Esophagus muscularis mucosa (tissue), 4 donors: ENCODE data around the gene VEZF1. TPM values are rescaled to one million over a fixed set of nuclear protein-coding genes. Genes with fewer than 3 reads are reported as not detected.

Experiments used
- DNase-seq: peaks from one replicate; pipeline ENCODE4 v3.0.0-alpha.2; 2017; ENCODE audit errors: extremely low spot score
- H3K27ac ChIP-seq, 4 donors: fragments of 200-600 bp; sonication (generic); replicated peaks in 1 of 4; 1 replicate in 3 of 4; 2 replicates in 1 of 4; pipeline ENCODE4 v1.5.1; 2016 to 2019; ENCODE audit warnings: mild to moderate bottlenecking in 1 of 4
- H3K27me3 ChIP-seq, 4 donors: fragments of 200-600 bp; sonication (generic); one replicate each; pipeline versions ENCODE4 v1.5.1 to v1.6.0; 2016 to 2019
- H3K36me3 ChIP-seq, 4 donors: fragments of 200-600 bp; sonication (generic); one replicate each; pipeline ENCODE4 v1.5.1; 2016 to 2019
- H3K4me1 ChIP-seq, 4 donors: fragments of 200-600 bp; sonication (generic); one replicate each; pipeline ENCODE4 v1.5.1; 2016 to 2019
- H3K4me3 ChIP-seq, 4 donors: fragments of 200-600 bp; sonication (generic); 1 replicate in 2 of 4; 2 replicates in 2 of 4; pipeline ENCODE4 v1.5.1; 2016 to 2019; ENCODE audit warnings: mild to moderate bottlenecking in 4 of 4, moderate library complexity in 1 of 4
- H3K9me3 ChIP-seq, 4 donors: fragments of 200-600 bp; sonication (generic); 1 replicate in 3 of 4; 2 replicates in 1 of 4; pipeline ENCODE4 v1.5.1; 2016 to 2019
- EP300 ChIP-seq: sonication (generic); formaldehyde crosslinking; IDR thresholded peaks from one replicate; pipeline ENCODE4 v1.6.1; 2017; ENCODE audit warnings: antibody characterized with exemption
- POLR2A ChIP-seq: fragments of 450-650 bp; IDR thresholded peaks from one replicate; pipeline ENCODE4 v1.6.1; 2017; ENCODE audit warnings: antibody characterized with exemption, moderate library complexity, mild to moderate bottlenecking, low read depth
- POLR2AphosphoS5 ChIP-seq, 2 donors: sonication (generic); formaldehyde crosslinking; IDR thresholded peaks; one replicate each; pipeline ENCODE4 v1.6.1; 2017; ENCODE audit warnings: antibody characterized with exemption in 2 of 2
- WGBS: methylation state at CpG from one replicate; pipeline ENCODE4 v1.1.5; 2018; 5-methylcytosine and 5-hydroxymethylcytosine counted together
- intact Hi-C: fragments of 100-400 bp; cut with DNase I; formaldehyde crosslinking; loops from one replicate; pipeline ENCODE4 v1.15.1; 2023
- total RNA-seq, 4 donors: library from RNA; depleted of rRNA; stranded (reverse); fragments of >200 nt; gene quantifications; one replicate each; pipeline versions ENCODE4 v1.1.0 to v1.2.1, GENCODE V29; 2016
- TF ChIP-seq, protein P1 (sequence below), 3 experiments: fragments of 200-600 bp in 2 of 3; fragments of 450-650 bp in 1 of 3; sonication (generic) in 2 of 3; IDR thresholded peaks; one replicate each; pipeline ENCODE4 v1.5.1; 2017 to 2019; ENCODE audit warnings: antibody characterized with exemption in 3 of 3, mild to moderate bottlenecking in 2 of 3, moderate library complexity in 1 of 3

Gene VEZF1
- total RNA-seq, 4 donors from 2014 or later = 98.9 to 154 (median 121) TPM

DNA sequence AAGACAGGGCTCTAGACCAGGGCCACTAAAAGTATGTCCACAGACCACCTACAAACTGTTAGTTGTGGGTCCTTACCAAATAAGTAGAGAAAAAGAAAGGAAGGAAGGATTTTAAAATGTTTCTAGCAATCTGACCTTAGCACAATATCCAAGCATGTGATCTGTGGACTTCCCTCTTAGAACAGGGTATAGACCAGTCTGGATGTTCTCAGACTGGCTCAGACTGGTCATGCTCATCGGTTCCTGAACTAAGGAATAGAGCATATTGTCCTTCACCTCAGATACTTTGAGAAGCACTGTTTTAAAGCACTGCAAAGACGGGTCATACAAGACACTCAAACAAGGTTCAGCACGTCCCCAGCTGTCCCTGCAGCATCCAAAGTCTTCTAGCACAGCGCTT, 58.7 kb downstream of the VEZF1 start:
- no peak overlapping the region for H3K4me3 ChIP-seq
- intact Hi-C loops = no loop called here
- no peaks in the 10 kb centered on the region for H3K36me3 ChIP-seq
- WGBS = 57% methylated on average over 4 of the region's 4 CpGs
- H3K9me3 ChIP-seq = no peaks in the 10 kb centered on the region
- DNase-seq = no peak
- H3K27me3 ChIP-seq = no peaks in the 10 kb centered on the region
- TF ChIP-seq POLR2AphosphoS5 (IDR thresholded peaks at IDR 0.05) (peak in 1 of 2 donors; percentile 24), POLR2A (no peak)
- H3K27ac ChIP-seq = peak overlapping the region; percentile 98 to 100 (median 100)
- H3K4me1 ChIP-seq = peaks cover 95 to 100% (median 100%) of the 10 kb centered on the region in 4 donors

DNA sequence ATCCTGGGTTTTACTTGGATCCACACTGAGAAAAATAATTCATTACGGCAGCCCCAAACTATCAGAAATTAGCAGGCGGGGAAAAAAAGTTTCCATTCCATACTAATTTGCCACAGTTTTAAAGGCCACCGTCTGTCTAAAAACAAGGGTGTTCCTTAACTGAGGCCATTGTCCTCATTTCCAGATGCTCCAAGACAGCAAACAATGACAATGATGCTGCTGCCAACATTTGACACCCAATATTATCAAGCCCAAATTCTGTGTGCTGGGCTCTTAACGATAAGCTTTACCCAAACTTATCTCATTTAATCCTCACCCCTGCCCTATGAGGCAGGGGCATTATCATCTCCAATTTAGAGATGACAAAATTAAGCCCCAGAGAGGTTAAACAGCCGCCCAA, 59.1 kb downstream of the VEZF1 start:
- peak overlapping the region; percentile 98 to 100 (median 100) for H3K27ac ChIP-seq
- DNase-seq = no peak
- TF ChIP-seq EP300 = no peak
- H3K27me3 ChIP-seq = no peaks in the 10 kb centered on the region
- WGBS = 63% methylated on average over 5 of the region's 5 CpGs
- H3K9me3 ChIP-seq = no peaks in the 10 kb centered on the region
- no peak overlapping the region for H3K4me3 ChIP-seq
- no peaks in the 10 kb centered on the region for H3K36me3 ChIP-seq
- H3K4me1 ChIP-seq = peaks cover 93 to 100% (median 100%) of the 10 kb centered on the region in 4 donors
- intact Hi-C loops = no loop called here

DNA sequence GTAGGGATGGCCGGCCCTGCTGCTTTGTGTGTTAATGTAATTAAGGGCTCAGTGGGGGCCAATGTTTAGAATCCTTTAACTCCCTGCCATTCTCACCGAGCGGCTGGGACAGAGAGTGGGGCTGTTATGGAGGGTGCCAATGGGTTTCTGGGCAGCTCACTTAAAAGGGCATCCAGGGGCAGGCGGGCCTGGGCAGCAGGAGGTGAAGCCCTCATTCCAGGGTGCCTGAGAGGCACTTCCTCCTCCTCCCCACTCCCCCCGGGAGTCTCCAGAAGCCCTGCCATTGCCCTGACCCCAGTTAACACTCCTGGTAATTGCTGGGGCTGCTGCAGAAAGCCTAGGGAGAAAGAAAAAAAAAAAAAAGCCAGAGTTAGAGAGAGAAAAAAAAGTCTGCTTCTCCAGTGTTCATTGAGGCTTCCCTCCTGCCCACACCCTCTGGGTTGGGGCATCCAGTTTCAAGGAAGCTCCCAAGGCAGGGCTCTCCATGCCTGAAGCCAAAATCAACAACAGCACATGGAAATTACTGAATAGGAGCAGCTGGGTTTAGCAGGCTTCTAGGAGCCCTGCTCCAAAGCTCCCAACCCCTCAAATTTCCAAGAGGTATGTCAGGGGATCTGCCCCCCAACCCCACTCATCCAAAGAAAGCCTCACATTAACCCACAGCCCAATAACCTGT, 60.9 kb downstream of the VEZF1 start:
- H3K9me3 ChIP-seq = no peaks in the 10 kb centered on the region
- WGBS = 18% methylated on average over 5 of the region's 5 CpGs
- no peak overlapping the region for H3K4me3 ChIP-seq
- intact Hi-C loops = no loop called here
- no peaks in the 10 kb centered on the region for H3K36me3 ChIP-seq
- peaks cover 89 to 100% (median 99%) of the 10 kb centered on the region in 4 donors for H3K4me1 ChIP-seq
- TF ChIP-seq, protein P1, sequence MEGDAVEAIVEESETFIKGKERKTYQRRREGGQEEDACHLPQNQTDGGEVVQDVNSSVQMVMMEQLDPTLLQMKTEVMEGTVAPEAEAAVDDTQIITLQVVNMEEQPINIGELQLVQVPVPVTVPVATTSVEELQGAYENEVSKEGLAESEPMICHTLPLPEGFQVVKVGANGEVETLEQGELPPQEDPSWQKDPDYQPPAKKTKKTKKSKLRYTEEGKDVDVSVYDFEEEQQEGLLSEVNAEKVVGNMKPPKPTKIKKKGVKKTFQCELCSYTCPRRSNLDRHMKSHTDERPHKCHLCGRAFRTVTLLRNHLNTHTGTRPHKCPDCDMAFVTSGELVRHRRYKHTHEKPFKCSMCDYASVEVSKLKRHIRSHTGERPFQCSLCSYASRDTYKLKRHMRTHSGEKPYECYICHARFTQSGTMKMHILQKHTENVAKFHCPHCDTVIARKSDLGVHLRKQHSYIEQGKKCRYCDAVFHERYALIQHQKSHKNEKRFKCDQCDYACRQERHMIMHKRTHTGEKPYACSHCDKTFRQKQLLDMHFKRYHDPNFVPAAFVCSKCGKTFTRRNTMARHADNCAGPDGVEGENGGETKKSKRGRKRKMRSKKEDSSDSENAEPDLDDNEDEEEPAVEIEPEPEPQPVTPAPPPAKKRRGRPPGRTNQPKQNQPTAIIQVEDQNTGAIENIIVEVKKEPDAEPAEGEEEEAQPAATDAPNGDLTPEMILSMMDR (IDR thresholded peaks at IDR 0.05) = no peak
- TF ChIP-seq POLR2AphosphoS5 (IDR thresholded peaks at IDR 0.05) = peak in 1 of 2 donors; percentile 61
- H3K27me3 ChIP-seq = no peaks in the 10 kb centered on the region
- no peak for DNase-seq
- H3K27ac ChIP-seq = peak overlapping the region; percentile 98 to 100 (median 100)

DNA sequence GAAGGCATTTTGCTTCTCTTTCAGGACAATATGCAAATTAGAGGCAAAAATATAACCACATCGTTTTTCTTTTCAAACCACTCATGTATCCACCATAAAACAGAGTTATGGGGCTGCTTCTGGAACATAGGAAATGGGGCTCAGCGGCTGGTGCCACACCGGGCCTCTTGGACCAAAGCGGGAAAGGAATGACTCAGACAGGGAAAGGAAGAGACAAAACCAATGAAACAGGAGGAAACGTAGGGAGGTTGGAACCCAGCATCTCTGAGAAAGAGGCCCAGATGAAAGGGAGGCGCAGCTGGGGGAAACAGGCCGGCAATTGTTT, 61.4 kb downstream of the VEZF1 start:
- 51% methylated on average over 7 of the region's 7 CpGs for WGBS
- peaks cover 90 to 100% (median 99%) of the 10 kb centered on the region in 4 donors for H3K4me1 ChIP-seq
- intact Hi-C loops = no loop called here
- H3K27ac ChIP-seq = peak overlapping the region; percentile 98 to 100 (median 100)
- no peak for DNase-seq
- no peak overlapping the region for H3K4me3 ChIP-seq
- TF ChIP-seq EP300 = no peak
- TF ChIP-seq, protein P1 (IDR thresholded peaks at IDR 0.05) = no peak
- TF ChIP-seq POLR2A = no peak
- TF ChIP-seq POLR2AphosphoS5 (IDR thresholded peaks at IDR 0.05) = no peak
- no peaks in the 10 kb centered on the region for H3K9me3 ChIP-seq
- no peaks in the 10 kb centered on the region for H3K27me3 ChIP-seq
- no peaks in the 10 kb centered on the region for H3K36me3 ChIP-seq

DNA sequence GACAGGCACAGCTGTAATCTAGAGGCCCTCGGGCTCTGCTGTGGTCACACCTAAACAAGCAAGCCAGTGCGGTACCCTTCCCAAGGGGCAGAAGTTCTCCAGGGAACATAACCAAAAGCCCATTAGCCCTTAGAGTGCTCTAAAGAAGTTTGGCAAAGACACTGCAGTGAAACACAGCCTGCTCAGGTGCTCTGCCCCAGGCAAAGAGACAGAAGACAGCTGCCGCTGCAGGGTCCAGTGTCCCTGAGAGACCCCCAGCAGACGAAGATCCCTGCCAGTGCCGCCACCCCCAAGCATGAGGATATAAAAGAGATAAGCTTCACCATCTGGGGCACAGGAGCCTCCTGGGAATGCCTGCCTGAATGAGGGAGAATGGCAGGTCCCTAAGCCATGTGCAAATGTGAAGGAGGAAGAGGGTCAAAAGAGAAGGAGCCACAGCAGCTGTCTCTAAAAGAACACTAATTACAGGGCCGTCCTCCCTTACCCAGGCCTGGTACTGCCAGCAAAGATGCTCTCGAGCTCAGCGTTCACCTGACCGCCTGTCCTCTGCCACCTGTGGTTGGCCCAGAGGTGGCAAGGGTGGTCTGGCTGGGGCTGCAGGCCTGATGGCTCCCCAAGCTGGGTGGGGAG, 62.6 kb downstream of the VEZF1 start:
- intact Hi-C loops = no loop called here
- DNase-seq = no peak
- TF ChIP-seq POLR2AphosphoS5 (IDR thresholded peaks at IDR 0.05) (no peak), POLR2A (no peak), EP300 (no peak)
- TF ChIP-seq, protein P1 (IDR thresholded peaks at IDR 0.05) = no peak
- Histone ChIP-seq H3K9me3 (no peaks in the 10 kb centered on the region), H3K36me3 (no peaks in the 10 kb centered on the region), H3K4me1 (peaks cover 88 to 100% (median 99%) of the 10 kb centered on the region in 4 donors), H3K27me3 (no peaks in the 10 kb centered on the region), H3K4me3 (no peak overlapping the region), H3K27ac (peak overlapping the region; percentile 98 to 100 (median 100))
- WGBS = 63% methylated on average over 9 of the region's 9 CpGs
